Cerebellar nuclear complex (tissue), 1 donor: ENCODE results near the gene PHACTR4.
A peak's percentile ranks its signal among the peaks of the same experiment; 100 is the strongest.
"Not testable (repeated sequence)": the region's sequence is repeated elsewhere in the genome, so short reads cannot be mapped to it uniquely, and the experiment has no call there.

Experiments used
- DNase-seq, 2 experiments: peaks; one replicate each; lab custom pipeline; 2025; lab: John Stamatoyannopoulos, UW

PHACTR4 gene

GRCh38 chr1:28369371-28370238 is at the start of gene PHACTR4:
Gene PHACTR4 (plus strand): TSS chr1:28369740. CDS start chr1:28407448, 37,708 bp downstream.
- DNase-seq = peak; percentile 41 to 67

GRCh38 chr1:28322194-28322593 is 47.3 kb upstream of the PHACTR4 start:
- DNase-seq = no peak

- no peak for DNase-seq
Measured at GRCh38 chr1:28323720-28324119, 45.8 kb upstream of the PHACTR4 start.

GRCh38 chr1:28326515-28326914 is 43.0 kb upstream of the PHACTR4 start:
- DNase-seq = no peak

GRCh38 chr1:28326984-28327383 is 42.6 kb upstream of the PHACTR4 start:
- DNase-seq = no peak

DNA sequence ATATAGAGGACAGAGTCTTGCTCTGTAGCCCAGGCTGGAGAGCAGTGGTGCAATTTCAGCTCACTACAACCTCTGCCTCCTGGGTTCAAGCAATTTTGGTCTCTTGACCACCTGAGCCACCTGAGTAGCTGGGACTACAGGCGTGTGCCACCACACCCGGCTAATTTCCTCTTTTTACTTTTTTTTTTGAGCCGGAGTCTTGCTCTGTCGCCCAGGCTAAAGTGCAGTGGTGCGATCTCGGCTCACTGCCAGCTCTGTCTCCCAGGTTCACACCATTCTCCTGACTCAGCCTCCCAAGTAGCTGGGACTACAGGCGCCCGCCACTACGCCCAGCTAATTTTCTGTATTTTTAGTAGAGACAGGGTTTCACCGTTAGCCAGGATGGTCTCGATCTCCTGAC is 42.1 kb upstream of the PHACTR4 start:
- not testable (repeated sequence) for DNase-seq

GRCh38 chr1:28328228-28328648 is 41.3 kb upstream of the PHACTR4 start:
- DNase-seq = no peak

- DNase-seq = no peak
Measured at GRCh38 chr1:28329395-28330153, 40.0 kb upstream of the PHACTR4 start.

GRCh38 chr1:28338897-28339296 is 30.6 kb upstream of the PHACTR4 start:
- no peak for DNase-seq

DNA sequence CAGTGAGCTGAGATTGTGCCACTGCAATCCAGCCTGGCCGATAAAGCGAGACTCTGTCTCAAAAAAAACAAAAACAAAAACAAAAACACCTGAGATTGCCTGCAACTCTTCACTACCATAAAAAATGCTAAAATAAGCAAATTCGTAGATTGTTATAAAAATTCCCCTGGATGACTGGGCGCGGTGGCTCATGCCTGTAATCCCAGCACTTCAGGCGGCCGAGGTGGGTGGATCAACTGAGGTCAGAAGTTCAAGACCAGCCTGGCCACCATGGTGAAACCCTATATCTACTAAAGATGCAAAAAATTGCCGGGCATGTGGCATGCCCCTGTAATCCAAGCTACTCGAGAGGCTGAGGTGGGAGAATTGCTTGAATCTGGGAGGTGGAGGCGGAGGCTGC is 30.0 kb upstream of the PHACTR4 start:
- DNase-seq = no peak

DNA sequence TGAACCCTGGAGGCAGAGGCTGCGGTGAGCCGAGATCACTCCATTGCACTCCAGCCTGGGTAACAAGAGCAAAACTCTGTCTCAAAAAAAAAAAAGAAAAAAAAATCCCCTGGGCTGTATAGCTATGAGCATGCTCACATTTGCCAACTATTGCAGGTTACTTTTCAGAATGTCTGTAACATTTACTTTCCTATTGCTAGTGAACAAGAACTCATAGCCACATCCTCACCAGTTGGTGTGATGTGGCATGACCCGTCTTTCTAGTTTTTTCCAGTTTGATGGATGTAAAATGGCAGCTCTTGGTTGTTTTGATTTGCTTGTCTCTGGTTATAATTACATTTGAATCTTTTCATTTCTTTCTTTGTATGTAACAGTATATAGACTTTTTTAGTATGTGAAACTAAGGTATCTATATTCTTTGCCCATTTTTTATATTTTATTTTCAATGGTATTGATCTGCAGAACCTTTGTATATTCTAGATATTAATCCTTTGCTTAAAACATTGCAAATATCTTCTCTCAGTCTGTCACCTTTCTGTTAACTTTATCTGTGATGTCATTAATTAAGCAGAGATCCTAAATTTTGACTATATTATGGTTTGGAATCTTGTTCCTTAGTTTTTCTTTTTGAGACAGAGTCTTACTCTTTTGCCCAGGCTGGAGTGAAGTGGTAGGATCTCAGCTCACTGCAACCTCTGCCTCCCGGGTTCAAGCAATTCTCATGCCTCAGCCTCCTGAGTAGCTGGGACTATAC is 29.1 kb upstream of the PHACTR4 start:
- DNase-seq = no peak

GRCh38 chr1:28341591-28341990 is 27.9 kb upstream of the PHACTR4 start:
- no peak for DNase-seq

- no peak for DNase-seq
Measured at GRCh38 chr1:28343405-28343804, 26.1 kb upstream of the PHACTR4 start.

- DNase-seq = not testable (repeated sequence)
Measured at GRCh38 chr1:28353248-28353810, 16.2 kb upstream of the PHACTR4 start.

DNA sequence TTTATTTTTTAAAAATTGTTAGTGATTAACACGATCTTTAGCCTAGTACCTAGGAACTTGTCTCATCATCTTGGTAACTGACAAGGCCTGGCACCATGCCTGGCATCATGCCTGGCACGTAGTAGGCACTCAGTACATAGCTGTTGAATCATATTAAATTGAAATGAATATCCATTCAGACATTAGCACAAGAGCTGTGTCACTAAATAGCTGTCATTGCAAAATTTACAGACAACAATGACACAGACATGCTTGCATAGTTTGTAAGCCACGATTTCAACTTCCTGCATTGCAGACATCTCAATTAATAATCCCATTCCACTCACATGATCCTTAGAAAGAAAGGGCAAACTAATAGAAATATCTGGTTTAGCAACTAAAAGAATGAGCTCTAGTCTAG is 15.4 kb upstream of the PHACTR4 start:
- DNase-seq = no peak

GRCh38 chr1:28358716-28359115 is 10.8 kb upstream of the PHACTR4 start:
- no peak for DNase-seq

DNA sequence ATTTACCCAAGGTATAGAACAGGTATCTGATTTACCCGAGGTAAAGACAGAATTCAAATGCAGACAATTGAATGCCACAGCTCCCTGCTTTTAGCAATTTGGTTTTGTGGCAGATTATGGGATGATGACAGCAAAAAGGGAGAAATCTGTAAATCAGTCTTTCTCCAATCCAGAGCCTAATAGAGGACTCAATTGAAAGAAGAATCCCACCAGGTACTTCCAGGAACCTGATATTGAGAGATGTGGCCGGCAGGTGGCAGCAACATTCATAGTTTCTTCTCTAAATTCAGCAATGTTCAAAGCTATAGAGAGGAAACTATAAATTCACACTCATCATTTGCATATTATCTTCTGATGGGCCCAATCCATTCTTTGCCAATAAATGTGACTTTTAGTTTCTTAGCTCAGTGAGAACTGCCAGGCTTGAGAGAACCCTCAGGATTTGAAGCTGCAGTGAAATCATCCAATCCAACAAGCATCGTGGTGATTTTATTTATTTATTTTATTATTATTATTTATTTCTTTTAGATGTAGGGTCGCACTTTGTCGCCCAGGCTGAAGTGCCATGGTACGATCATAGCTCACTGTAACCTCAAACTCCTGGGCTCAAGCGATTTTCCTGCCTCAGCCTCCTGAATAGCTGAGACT is 9.8 kb upstream of the PHACTR4 start:
- DNase-seq = peak in 1 of 2 experiments; percentile 17

- no peak for DNase-seq
Measured at GRCh38 chr1:28364888-28365287, 4.7 kb upstream of the PHACTR4 start.

GRCh38 chr1:28365864-28366263 is 3.7 kb upstream of the PHACTR4 start:
- no peak for DNase-seq

DNA sequence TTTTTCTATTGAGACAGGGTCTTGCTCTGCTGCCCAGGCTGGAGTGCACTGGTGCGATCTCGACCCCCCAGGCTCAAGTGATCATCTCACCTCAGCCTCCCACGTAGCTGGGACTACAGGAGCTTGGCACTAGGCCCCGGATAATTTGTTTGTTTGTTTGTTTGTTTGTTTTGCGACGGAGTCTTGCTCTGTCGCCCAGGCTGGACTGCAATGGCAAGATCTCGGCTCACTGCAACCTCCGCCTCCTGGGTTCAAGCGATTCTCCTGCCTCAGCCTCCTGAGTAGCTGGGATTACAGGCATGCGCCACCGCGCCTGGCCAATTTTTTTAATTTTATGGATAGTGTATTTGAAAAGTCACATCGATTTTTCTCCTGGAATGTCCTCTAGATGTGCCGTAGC is 932 bp upstream of the PHACTR4 start:
- DNase-seq = not testable (repeated sequence)

DNA sequence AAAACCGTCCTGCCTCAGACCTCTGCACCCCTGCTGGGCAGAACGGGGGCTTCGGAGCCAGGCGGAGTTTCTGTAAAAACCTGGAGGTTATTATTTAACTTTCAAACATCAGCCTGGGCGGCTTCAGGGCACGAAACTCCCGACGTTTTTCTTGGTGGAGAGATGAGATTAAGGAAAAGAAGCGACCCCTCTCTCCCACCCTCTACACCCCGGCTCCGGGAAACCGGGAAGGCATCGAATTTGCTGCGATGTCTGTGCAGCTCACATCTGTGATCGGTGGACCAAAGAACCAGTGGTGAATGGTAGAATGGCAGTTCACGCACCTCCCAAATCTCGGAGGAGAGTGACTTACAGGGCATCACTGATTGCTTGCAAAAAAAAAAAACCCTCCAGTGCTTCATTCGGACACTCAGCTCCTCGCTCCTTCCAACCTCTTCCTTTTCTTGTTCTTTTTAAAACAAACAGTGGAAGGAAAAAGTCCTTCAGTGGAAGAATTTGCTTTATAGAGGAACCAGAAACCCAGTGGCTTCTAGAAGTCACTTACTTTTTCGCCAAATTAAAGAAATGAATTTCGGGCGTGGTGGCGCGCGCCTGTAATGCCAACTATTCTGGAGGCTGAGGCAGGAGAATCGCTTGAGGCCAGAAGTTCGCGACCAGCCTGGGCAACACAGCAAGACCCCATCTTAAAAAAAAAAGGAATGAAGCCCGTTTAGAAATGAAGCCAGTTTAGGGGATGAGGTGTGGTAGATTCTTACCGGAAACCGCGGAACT is 884 bp downstream of the PHACTR4 start:
- DNase-seq = no peak
